Keratinocyte (primary cell): ENCODE data around the gene ARMH3. TPM values are rescaled to one million over a fixed set of nuclear protein-coding genes. Genes with fewer than 3 reads are reported as not detected.

ENCODE experiments used
- DNase-seq: peaks from one replicate; pipeline ENCODE4 v3.0.0-alpha.2; 2011; ENCODE audit warnings: low read depth, missing footprints, low spot score
- FAIRE-seq: peaks from 2 replicates; lab custom pipeline; 2011; peaks lifted over from hg19 to GRCh38; lab: Jason Lieb, UNC
- H2AFZ ChIP-seq: 2 replicates; pipeline ENCODE4 v1.6.0; 2012; ENCODE audit warnings: low read length, control low read depth, inconsistent platforms; ENCODE audit not compliant: control insufficient read depth
- H3K27ac ChIP-seq: 2 replicates; pipeline ENCODE4 v1.5.1; 2011; ENCODE audit warnings: low read length; ENCODE audit not compliant: control insufficient read depth, insufficient read depth
- H3K27me3 ChIP-seq: 3 replicates; pipeline ENCODE4 v1.6.0; 2011; ENCODE audit warnings: low read length; ENCODE audit not compliant: control insufficient read depth, insufficient read depth; ENCODE audit errors: extremely low read depth
- H3K36me3 ChIP-seq, 2 experiments: 2 replicates in 1 of 2; 3 replicates in 1 of 2; pipeline ENCODE4 v1.5.1; 2011; ENCODE audit warnings: low read length in 2 of 2, mild to moderate bottlenecking in 1 of 2; ENCODE audit not compliant: control insufficient read depth in 2 of 2, insufficient read depth in 2 of 2; ENCODE audit errors: extremely low read depth in 1 of 2
- H3K4me1 ChIP-seq: 3 replicates; pipeline ENCODE4 v1.5.1; 2011; ENCODE audit warnings: low read length; ENCODE audit not compliant: control insufficient read depth, insufficient read depth; ENCODE audit errors: extremely low read depth
- H3K4me2 ChIP-seq: 3 replicates; pipeline ENCODE4 v1.6.0; 2011; ENCODE audit warnings: low read depth, low read length; ENCODE audit not compliant: control insufficient read depth, insufficient read depth; ENCODE audit errors: extremely low read depth
- H3K4me3 ChIP-seq, 3 experiments: fragments of 200-600 bp in 1 of 3; sonication (generic) in 1 of 3; 2 replicates in 2 of 3; 3 replicates in 1 of 3; pipeline ENCODE4 v1.5.1; 2011 to 2016; ENCODE audit warnings: low read length in 3 of 3, mild to moderate bottlenecking in 3 of 3, control low read depth in 2 of 3, inconsistent platforms in 1 of 3, low read depth in 1 of 3, mixed read lengths in 1 of 3, mixed run types in 1 of 3, moderate library complexity in 1 of 3; ENCODE audit not compliant: control insufficient read depth in 2 of 3, insufficient read depth in 2 of 3; ENCODE audit errors: extremely low read depth in 1 of 3
- H3K79me2 ChIP-seq: 2 replicates; pipeline ENCODE4 v1.6.0; 2012; ENCODE audit warnings: low read length; ENCODE audit not compliant: control insufficient read depth, insufficient read depth
- H3K9ac ChIP-seq: 3 replicates; pipeline ENCODE4 v1.6.0; 2011; ENCODE audit warnings: low read length; ENCODE audit not compliant: control insufficient read depth, insufficient read depth; ENCODE audit errors: extremely low read depth
- H3K9me1 ChIP-seq: 3 replicates; pipeline ENCODE4 v1.6.0; 2011; ENCODE audit warnings: low read length; ENCODE audit not compliant: control insufficient read depth, insufficient read depth; ENCODE audit errors: extremely low read depth
- H3K9me3 ChIP-seq: 2 replicates; pipeline ENCODE4 v1.5.1; 2012; ENCODE audit warnings: low read depth, low read length; ENCODE audit not compliant: control insufficient read depth
- H4K20me1 ChIP-seq: 3 replicates; pipeline ENCODE4 v1.6.0; 2011; ENCODE audit warnings: low read length; ENCODE audit not compliant: control insufficient read depth, insufficient read depth; ENCODE audit errors: extremely low read depth
- EZH2 ChIP-seq: IDR thresholded peaks from one replicate; pipeline ENCODE4 v1.6.1; 2012; ENCODE audit warnings: inconsistent platforms, mild to moderate bottlenecking, low read length, moderate library complexity
- dilution Hi-C: fragments of 300-500 bp; cut with MboI; formaldehyde crosslinking; loops from one replicate; pipeline ENCODE4 v1.7.0; 2020; ENCODE audit warnings: low sequenced_read_pairs; ENCODE audit not compliant: extremely low pct_ligation_motif_present
- polyA plus RNA-seq, 5 experiments: library from polyadenylated mRNA; depleted of rRNA in 3 of 5; stranded (reverse) in 3 of 5; stranded (forward) in 1 of 5; unstranded in 1 of 5; fragments of >200 nt; gene quantifications; 1 replicate in 1 of 5; 2 replicates in 3 of 5; 3 replicates in 1 of 5; pipeline versions ENCODE4 v1.2.1 to v1.2.3, GENCODE V29; 2011 to 2012; ENCODE audit warnings: missing spikeins in 2 of 5, low read depth in 1 of 5, low replicate concordance in 1 of 5
- TF ChIP-seq, protein P1 (sequence below), 3 experiments: IDR thresholded peaks in 1 of 3; conservative IDR thresholded peaks in 1 of 3; optimal IDR thresholded peaks in 1 of 3; 2 replicates in 2 of 3; 3 replicates in 1 of 3; pipeline versions ENCODE3 to v1.5.1; 2011; ENCODE audit warnings: low read length in 3 of 3, mild to moderate bottlenecking in 3 of 3, moderate library complexity in 2 of 3, control low read depth in 1 of 3, inconsistent platforms in 1 of 3; ENCODE audit not compliant: insufficient read depth in 2 of 3; ENCODE audit errors: extremely low read depth in 1 of 3

The ARMH3 gene
- polyA plus RNA-seq, 1 donor (not counting 4 experiments of a cell fraction or from before 2014, with no cell fraction given), result 25.3 TPM

DNA sequence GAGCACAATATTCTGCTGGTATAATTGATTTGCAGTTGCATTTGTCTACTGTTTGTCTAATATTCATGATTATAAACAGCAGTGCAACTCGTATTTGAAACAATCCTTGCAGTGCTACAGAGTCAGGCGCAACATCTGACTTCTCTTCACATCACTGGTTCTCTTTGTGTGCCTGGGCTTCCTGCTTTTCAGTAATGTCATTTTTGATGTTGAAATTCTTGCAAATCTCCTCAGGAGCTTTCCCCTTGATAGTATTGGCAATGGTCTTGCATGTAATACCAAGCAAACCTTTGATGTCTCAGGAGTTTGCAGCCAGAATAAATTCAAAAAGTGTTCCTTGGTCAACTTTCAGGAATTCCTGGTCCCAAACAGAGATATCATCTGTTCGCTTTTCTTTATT, 29.4 kb upstream of the ARMH3 start:
- H3K9me3 ChIP-seq, result no peaks in the 10 kb centered on the region
- no peak overlapping the region for H3K4me2 ChIP-seq
- H3K27ac ChIP-seq, result no peak overlapping the region
- H3K27me3 ChIP-seq, result no peaks in the 10 kb centered on the region
- dilution Hi-C loops, result no loop called here
- FAIRE-seq, result no peak
- no peaks in the 10 kb centered on the region for H4K20me1 ChIP-seq
- no peak overlapping the region for H3K9ac ChIP-seq
- no peak for TF ChIP-seq EZH2
- TF ChIP-seq, protein P1, sequence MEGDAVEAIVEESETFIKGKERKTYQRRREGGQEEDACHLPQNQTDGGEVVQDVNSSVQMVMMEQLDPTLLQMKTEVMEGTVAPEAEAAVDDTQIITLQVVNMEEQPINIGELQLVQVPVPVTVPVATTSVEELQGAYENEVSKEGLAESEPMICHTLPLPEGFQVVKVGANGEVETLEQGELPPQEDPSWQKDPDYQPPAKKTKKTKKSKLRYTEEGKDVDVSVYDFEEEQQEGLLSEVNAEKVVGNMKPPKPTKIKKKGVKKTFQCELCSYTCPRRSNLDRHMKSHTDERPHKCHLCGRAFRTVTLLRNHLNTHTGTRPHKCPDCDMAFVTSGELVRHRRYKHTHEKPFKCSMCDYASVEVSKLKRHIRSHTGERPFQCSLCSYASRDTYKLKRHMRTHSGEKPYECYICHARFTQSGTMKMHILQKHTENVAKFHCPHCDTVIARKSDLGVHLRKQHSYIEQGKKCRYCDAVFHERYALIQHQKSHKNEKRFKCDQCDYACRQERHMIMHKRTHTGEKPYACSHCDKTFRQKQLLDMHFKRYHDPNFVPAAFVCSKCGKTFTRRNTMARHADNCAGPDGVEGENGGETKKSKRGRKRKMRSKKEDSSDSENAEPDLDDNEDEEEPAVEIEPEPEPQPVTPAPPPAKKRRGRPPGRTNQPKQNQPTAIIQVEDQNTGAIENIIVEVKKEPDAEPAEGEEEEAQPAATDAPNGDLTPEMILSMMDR (optimal IDR thresholded peaks at IDR 0.05 in 1 of 3, IDR thresholded peaks at IDR 0.05 in 1 of 3, conservative IDR thresholded peaks at IDR 0.05 in 1 of 3; ENCODE audit: extremely low read depth in 1 of 3, insufficient read depth in 2 of 3, low read length in 3 of 3), result no peak
- H3K4me1 ChIP-seq, result no peaks in the 10 kb centered on the region
- H3K79me2 ChIP-seq, result no peaks in the 10 kb centered on the region
- H3K36me3 ChIP-seq, result no peaks in the 10 kb centered on the region
- H3K9me1 ChIP-seq, result no peaks in the 10 kb centered on the region
- DNase-seq, result no peak
- H3K4me3 ChIP-seq, result no peak overlapping the region
- H2AFZ ChIP-seq, result no peak overlapping the region

GRCh38 chr10:102083541-102083940, 27.6 kb upstream of the ARMH3 start:
- Histone ChIP-seq H4K20me1 (no peaks in the 10 kb centered on the region), H2AFZ (no peak overlapping the region), H3K9me1 (no peaks in the 10 kb centered on the region), H3K4me3 (no peak overlapping the region), H3K27me3 (no peaks in the 10 kb centered on the region), H3K79me2 (no peaks in the 10 kb centered on the region), H3K4me1 (no peaks in the 10 kb centered on the region), H3K4me2 (no peak overlapping the region), H3K9ac (no peak overlapping the region), H3K27ac (no peak overlapping the region), H3K36me3 (no peaks in the 10 kb centered on the region), H3K9me3 (no peaks in the 10 kb centered on the region)
- no peak for FAIRE-seq
- DNase-seq, result no peak
- TF ChIP-seq, protein P1 (optimal IDR thresholded peaks at IDR 0.05 in 1 of 3, IDR thresholded peaks at IDR 0.05 in 1 of 3, conservative IDR thresholded peaks at IDR 0.05 in 1 of 3; ENCODE audit: extremely low read depth in 1 of 3, insufficient read depth in 2 of 3, low read length in 3 of 3), result no peak
- TF ChIP-seq EZH2, result no peak
- dilution Hi-C loops, result no loop called here
